OCI-LY7 (cell line): ENCODE data around the gene DDAH2. TPM values are rescaled to one million over a fixed set of nuclear protein-coding genes. Genes with fewer than 3 reads are reported as not detected.

Source experiments
- BruUV-seq: library from RNA; stranded (reverse); fragments of 400-500 nt; replicated peaks from 2 replicates; lab custom pipeline; 2021; lab: Mats Ljungman, UMichigan
- CTCF ChIA-PET: fragments of 300-600 bp; sonication (Branson Sonifier 250); formaldehyde crosslinking; loops from one replicate; lab custom pipeline; 2022; ENCODE audit warnings: antibody characterized with exemption; ENCODE audit not compliant: unreplicated experiment; lab: Charles Lee
- POLR2A ChIA-PET: fragments of 300-600 bp; sonication (Branson Sonifier 250); formaldehyde crosslinking; loops from one replicate; lab custom pipeline; 2022; ENCODE audit warnings: antibody characterized with exemption; lab: Charles Lee
- DNase-seq: peaks from one replicate; pipeline ENCODE4 v3.0.0-alpha.2; 2015; ENCODE audit warnings: low spot score
- H2AFZ ChIP-seq: fragments of 200-600 bp; sonication (generic), shearing (Covaris generic); 2 replicates; pipeline ENCODE4 v1.6.1; 2014; ENCODE audit warnings: mild to moderate bottlenecking, antibody characterized with exemption, low read length, moderate library complexity
- H3K27ac ChIP-seq: fragments of 200-600 bp; sonication (generic); 2 replicates; pipeline ENCODE4 v1.5.1; 2014; ENCODE audit warnings: mixed run types, low read depth, mild to moderate bottlenecking, moderate library complexity, low read length, inconsistent platforms; ENCODE audit not compliant: poor library complexity, severe bottlenecking
- H3K36me3 ChIP-seq: fragments of 200-600 bp; sonication (generic); 2 replicates; pipeline ENCODE4 v1.6.1; 2014; ENCODE audit warnings: mild to moderate bottlenecking, antibody characterized with exemption, low read length, moderate library complexity, mixed read lengths; ENCODE audit not compliant: insufficient read depth
- H3K4me1 ChIP-seq: fragments of 200-600 bp; sonication (generic); 2 replicates; pipeline ENCODE4 v1.5.1; 2014; ENCODE audit warnings: mild to moderate bottlenecking, low read length; ENCODE audit not compliant: insufficient read depth, poor library complexity, severe bottlenecking
- H3K4me2 ChIP-seq: fragments of 200-600 bp; sonication (generic); 2 replicates; pipeline ENCODE4 v1.6.1; 2014; ENCODE audit warnings: mild to moderate bottlenecking, low read length
- H3K4me3 ChIP-seq: fragments of 200-600 bp; sonication (generic); 2 replicates; pipeline ENCODE4 v1.5.1; 2014; ENCODE audit warnings: mild to moderate bottlenecking, low read depth, low read length; ENCODE audit not compliant: poor library complexity, severe bottlenecking
- H3K79me2 ChIP-seq: fragments of 200-600 bp; sonication (generic); 2 replicates; pipeline ENCODE4 v1.6.1; 2016; ENCODE audit warnings: low read depth, mild to moderate bottlenecking, low read length, moderate library complexity, mixed read lengths; ENCODE audit not compliant: insufficient read depth
- H3K9me2 ChIP-seq: fragments of 200-600 bp; sonication (generic); 2 replicates; pipeline ENCODE4 v1.6.1; 2016; ENCODE audit warnings: mild to moderate bottlenecking, low read length, mixed read lengths; ENCODE audit not compliant: insufficient read depth
- H3K9me3 ChIP-seq: fragments of 200-600 bp; sonication (generic); 2 replicates; pipeline ENCODE4 v1.6.1; 2014; ENCODE audit warnings: mild to moderate bottlenecking, mixed run types, low read length, mixed read lengths
- H4K20me1 ChIP-seq: fragments of 200-600 bp; sonication (generic); 2 replicates; pipeline ENCODE4 v1.6.1; 2014; ENCODE audit warnings: mild to moderate bottlenecking, antibody characterized with exemption, low read length, moderate library complexity, mixed read lengths; ENCODE audit not compliant: insufficient read depth
- EZH2phosphoT487 ChIP-seq: fragments of 200-600 bp; sonication (generic); IDR thresholded peaks from 2 replicates; pipeline ENCODE4 v1.6.1; 2018; ENCODE audit warnings: low read depth, borderline replicate concordance, mild to moderate bottlenecking, mixed run types, antibody characterized with exemption, low read length, moderate library complexity, mixed read lengths
- intact Hi-C: fragments of 100-400 bp; cut with micrococcal nuclease; formaldehyde crosslinking; loops from one replicate; pipeline ENCODE4 v1.10.0; 2022; ENCODE audit not compliant: unreplicated experiment
- total RNA-seq, 2 experiments: library from RNA; depleted of rRNA in 1 of 2; stranded (reverse); fragments of >200 nt in 1 of 2; shearing (Covaris generic) in 1 of 2; gene quantifications; 2 replicates each; pipeline ENCODE4 v1.2.3, GENCODE V29; 2014 to 2022
- TF ChIP-seq, protein P1 (sequence below): fragments of 200-600 bp; sonication (generic); conservative IDR thresholded peaks from 2 replicates; pipeline ENCODE4 v1.5.1; 2014; ENCODE audit warnings: mild to moderate bottlenecking, antibody characterized with exemption, low read length, moderate library complexity, mixed read lengths

Gene DDAH2
- total RNA-seq, 2 experiments from 2014 or later = 14.0 to 20.4 TPM

DNA sequence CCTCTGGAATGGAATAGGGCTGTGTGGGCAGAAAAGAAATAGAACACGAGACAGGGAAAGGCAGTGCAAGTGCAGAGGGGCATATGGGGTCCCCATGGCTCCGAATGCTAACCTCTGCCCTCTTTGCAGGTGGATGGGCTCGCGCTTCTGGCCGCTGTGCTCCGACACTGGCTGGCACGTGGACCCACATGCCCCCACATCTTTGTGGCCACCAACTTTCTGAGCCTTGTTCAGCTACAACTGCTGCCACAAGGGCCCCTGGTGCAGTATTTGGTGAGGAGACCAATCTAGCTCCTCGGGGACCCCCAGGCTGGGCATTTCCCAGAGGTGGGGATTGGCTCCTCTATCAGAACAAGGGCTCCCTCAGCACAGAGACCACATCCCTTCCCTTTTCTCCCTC is 32.2 kb upstream of the DDAH2 start:
- Histone ChIP-seq H3K4me1 (no peaks in the 10 kb centered on the region), H3K9me2 (no peaks in the 10 kb centered on the region), H3K4me3 (no peak overlapping the region), H3K27ac (no peak overlapping the region), H2AFZ (no peak overlapping the region), H3K79me2 (no peaks in the 10 kb centered on the region), H3K4me2 (no peak overlapping the region), H3K9me3 (no peaks in the 10 kb centered on the region), H4K20me1 (no peaks in the 10 kb centered on the region), H3K36me3 (peaks cover 74% of the 10 kb centered on the region)
- DNase-seq = no peak
- POLR2A ChIA-PET = interaction anchor here (0.5 kb wide), 1 partner anchor 317 kb away, joined by 3 read pairs; no protein-coding TSS in a partner anchor
- CTCF ChIA-PET = no interaction called here
- intact Hi-C loops = no loop called here
- no peak for TF ChIP-seq EZH2phosphoT487
- TF ChIP-seq, protein P1, sequence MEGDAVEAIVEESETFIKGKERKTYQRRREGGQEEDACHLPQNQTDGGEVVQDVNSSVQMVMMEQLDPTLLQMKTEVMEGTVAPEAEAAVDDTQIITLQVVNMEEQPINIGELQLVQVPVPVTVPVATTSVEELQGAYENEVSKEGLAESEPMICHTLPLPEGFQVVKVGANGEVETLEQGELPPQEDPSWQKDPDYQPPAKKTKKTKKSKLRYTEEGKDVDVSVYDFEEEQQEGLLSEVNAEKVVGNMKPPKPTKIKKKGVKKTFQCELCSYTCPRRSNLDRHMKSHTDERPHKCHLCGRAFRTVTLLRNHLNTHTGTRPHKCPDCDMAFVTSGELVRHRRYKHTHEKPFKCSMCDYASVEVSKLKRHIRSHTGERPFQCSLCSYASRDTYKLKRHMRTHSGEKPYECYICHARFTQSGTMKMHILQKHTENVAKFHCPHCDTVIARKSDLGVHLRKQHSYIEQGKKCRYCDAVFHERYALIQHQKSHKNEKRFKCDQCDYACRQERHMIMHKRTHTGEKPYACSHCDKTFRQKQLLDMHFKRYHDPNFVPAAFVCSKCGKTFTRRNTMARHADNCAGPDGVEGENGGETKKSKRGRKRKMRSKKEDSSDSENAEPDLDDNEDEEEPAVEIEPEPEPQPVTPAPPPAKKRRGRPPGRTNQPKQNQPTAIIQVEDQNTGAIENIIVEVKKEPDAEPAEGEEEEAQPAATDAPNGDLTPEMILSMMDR = no peak
- no TSS peak for BruUV-seq

DNA sequence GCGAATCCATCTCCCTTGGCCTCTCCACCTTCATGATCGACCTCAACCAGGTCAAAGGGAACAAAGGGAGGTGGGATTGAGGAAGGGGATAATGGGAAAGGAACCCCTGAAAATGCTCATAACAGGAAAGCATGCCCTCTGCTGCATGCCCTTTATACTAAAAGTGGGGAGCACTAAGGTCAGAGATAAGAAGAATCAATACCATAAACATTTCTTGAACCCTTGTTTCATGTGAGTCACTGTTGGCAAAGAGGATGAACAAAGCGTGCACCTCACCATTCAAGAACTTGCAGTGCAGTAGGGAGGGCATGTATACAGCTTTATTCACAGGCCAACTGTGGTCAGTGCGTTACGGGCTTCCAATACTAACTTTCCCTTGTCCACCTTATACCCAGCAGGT is 31.7 kb upstream of the DDAH2 start:
- ChIA-PET POLR2A (interaction anchor here (0.5 kb wide), 1 partner anchor 317 kb away, joined by 3 read pairs; no protein-coding TSS in a partner anchor), CTCF (no interaction called here)
- no peaks in the 10 kb centered on the region for H3K79me2 ChIP-seq
- no peaks in the 10 kb centered on the region for H4K20me1 ChIP-seq
- no peak overlapping the region for H3K4me2 ChIP-seq
- no peaks in the 10 kb centered on the region for H3K9me3 ChIP-seq
- no peak for DNase-seq
- intact Hi-C loops = no loop called here
- no TSS peak for BruUV-seq
- TF ChIP-seq, protein P1 = no peak
- TF ChIP-seq EZH2phosphoT487 = no peak
- H3K36me3 ChIP-seq = peaks cover 74% of the 10 kb centered on the region
- no peak overlapping the region for H3K27ac ChIP-seq
- H3K4me3 ChIP-seq = no peak overlapping the region
- no peak overlapping the region for H2AFZ ChIP-seq
- no peaks in the 10 kb centered on the region for H3K9me2 ChIP-seq
- no peaks in the 10 kb centered on the region for H3K4me1 ChIP-seq

DNA sequence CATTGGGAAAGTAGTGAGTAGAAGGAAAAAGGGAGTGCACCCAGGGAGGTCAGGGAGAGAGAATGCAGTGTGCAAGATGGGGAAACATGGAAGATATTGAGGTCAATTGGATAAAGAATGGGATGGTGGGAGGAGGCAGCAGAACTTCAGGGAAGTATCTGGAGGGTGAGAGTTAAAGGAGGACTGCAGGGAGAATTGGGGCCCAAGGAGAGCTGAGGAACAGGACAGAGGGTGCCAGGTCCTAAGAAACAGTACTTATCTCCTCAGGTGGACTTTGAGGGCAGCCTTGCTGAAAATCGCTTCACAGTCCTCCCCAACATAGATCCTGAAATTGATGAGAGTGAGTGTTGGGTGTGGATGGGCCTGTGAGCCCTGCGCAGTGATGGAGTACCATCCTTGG is 29.2 kb upstream of the DDAH2 start:
- H3K79me2 ChIP-seq = no peaks in the 10 kb centered on the region
- no peak overlapping the region for H3K4me3 ChIP-seq
- H3K4me2 ChIP-seq = no peak overlapping the region
- H3K9me2 ChIP-seq = no peaks in the 10 kb centered on the region
- H4K20me1 ChIP-seq = no peaks in the 10 kb centered on the region
- DNase-seq = no peak
- H3K27ac ChIP-seq = no peak overlapping the region
- POLR2A ChIA-PET = interaction anchor here (0.6 kb wide), 1 partner anchor 1546 kb away, joined by 5 read pairs; no protein-coding TSS in a partner anchor
- no peak for TF ChIP-seq EZH2phosphoT487
- TF ChIP-seq, protein P1 = no peak
- CTCF ChIA-PET = interaction anchor here (0.9 kb wide), 1 partner anchor 46 kb away, joined by 3 read pairs; no protein-coding TSS in a partner anchor
- peaks cover 51% of the 10 kb centered on the region for H3K36me3 ChIP-seq
- no peaks in the 10 kb centered on the region for H3K9me3 ChIP-seq
- H2AFZ ChIP-seq = no peak overlapping the region
- intact Hi-C loops = no loop called here
- H3K4me1 ChIP-seq = no peaks in the 10 kb centered on the region
- no TSS peak for BruUV-seq
